Measurements from ENCODE around the gene FAM83G. TPM values are rescaled to one million over a fixed set of nuclear protein-coding genes. Genes with fewer than 3 reads are reported as not detected.
"Not testable (repeated sequence)": the region's sequence is repeated elsewhere in the genome, so short reads cannot be mapped to it uniquely, and the experiment has no call there.

Gene FAM83G
- total RNA-seq, 2 donors from 2014 or later, result 24.4 to 24.8 TPM

DNA sequence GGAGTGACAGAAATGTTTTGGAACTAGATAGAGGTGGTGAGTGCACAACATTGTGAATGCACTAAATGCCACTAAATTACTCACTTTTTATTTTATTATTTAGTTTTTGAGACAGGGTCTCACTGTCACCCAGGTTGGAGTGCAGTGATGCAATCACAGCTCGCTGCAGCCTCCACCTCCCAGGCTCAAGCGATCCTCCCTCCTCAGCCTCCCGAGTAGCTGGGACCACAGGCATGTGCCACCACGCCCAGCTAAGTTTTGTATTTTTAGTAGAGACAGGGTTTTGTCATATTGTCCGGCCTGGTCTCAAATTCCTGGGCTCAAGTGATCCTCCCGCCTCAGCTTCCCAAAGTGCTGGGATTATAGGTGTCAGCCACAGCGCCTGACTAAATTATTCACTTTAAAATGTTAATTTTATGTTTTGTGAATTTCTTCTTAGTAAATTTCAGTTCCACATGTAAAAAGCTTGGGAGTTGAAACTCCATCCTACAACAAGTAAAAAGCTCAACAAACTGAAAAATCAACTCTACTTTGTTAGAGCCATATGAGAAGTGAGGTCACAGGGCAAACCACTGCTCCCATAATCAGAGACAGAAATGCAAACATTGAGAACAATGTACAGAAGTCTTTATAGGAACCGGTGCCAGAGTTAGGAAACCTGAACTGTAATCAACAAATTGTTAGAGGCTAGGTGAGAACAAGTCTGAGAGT is 66.4 kb downstream of the FAM83G start:
- Histone ChIP-seq H3K4me3 (no peak overlapping the region), H3K27me3 (no peaks in the 10 kb centered on the region), H3K4me1 (no peaks in the 10 kb centered on the region), H3K9me3 (no peaks in the 10 kb centered on the region), H3K9ac (ENCODE audit: low read depth in 2 of 2, low read length in 2 of 2) (no peak overlapping the region), H3K27ac (no peak overlapping the region), H3K36me3 (no peaks in the 10 kb centered on the region)
- peak; percentile 38 for DNase-seq
- TF ChIP-seq, protein P1, sequence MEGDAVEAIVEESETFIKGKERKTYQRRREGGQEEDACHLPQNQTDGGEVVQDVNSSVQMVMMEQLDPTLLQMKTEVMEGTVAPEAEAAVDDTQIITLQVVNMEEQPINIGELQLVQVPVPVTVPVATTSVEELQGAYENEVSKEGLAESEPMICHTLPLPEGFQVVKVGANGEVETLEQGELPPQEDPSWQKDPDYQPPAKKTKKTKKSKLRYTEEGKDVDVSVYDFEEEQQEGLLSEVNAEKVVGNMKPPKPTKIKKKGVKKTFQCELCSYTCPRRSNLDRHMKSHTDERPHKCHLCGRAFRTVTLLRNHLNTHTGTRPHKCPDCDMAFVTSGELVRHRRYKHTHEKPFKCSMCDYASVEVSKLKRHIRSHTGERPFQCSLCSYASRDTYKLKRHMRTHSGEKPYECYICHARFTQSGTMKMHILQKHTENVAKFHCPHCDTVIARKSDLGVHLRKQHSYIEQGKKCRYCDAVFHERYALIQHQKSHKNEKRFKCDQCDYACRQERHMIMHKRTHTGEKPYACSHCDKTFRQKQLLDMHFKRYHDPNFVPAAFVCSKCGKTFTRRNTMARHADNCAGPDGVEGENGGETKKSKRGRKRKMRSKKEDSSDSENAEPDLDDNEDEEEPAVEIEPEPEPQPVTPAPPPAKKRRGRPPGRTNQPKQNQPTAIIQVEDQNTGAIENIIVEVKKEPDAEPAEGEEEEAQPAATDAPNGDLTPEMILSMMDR (IDR thresholded peaks at IDR 0.05), result no peak
- intact Hi-C loops (cut with DNase I), result no loop called here

- DNase-seq, result peak; percentile 45
- H3K27ac ChIP-seq, result no peak overlapping the region
- TF ChIP-seq, protein P1 (IDR thresholded peaks at IDR 0.05), result no peak
Measured at GRCh38 chr17:18933102-18934058, 71.2 kb downstream of the FAM83G start.

DNA sequence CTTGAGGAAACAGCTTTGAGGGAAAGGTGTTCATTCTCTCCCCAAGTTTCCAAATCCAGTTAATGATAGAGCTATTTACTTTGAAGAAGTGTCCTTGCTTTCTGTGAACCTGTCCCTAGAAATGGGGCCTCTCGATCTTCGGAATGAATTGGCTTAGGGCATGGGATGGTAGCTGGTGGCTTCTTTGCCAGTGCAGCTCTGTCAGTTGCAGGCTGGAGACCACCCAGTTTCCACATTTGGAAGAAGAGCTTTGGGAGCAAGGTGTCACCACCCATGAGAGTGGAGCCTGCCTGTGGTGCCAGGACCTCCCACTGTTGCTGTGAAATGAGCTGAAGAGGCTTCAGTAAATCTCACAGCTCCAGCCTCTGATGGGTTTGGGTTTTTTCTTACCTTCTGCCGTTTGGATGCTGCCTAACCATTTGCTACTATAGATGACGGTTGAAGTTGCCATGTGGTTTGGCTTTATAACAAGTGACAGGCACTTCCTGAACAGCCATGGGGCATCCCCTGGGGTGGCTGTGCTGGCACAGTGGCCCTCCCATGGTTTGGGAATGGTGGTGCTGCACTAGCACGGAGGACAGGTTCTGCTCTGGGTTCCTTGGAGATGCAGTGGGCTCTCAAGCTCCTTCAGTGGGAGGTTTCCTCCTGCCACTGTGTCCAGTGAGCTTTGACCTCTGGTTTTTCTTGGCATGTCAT is 72.1 kb downstream of the FAM83G start:
- no peak overlapping the region for H3K27ac ChIP-seq
- H3K9me3 ChIP-seq, result no peaks in the 10 kb centered on the region
- no peaks in the 10 kb centered on the region for H3K4me1 ChIP-seq
- TF ChIP-seq, protein P1 (IDR thresholded peaks at IDR 0.05), result no peak
- H3K4me3 ChIP-seq, result no peak overlapping the region
- no peaks in the 10 kb centered on the region for H3K27me3 ChIP-seq
- no peak for DNase-seq
- no peaks in the 10 kb centered on the region for H3K36me3 ChIP-seq
- H3K9ac ChIP-seq (ENCODE audit: low read depth in 2 of 2, low read length in 2 of 2), result no peak overlapping the region
- intact Hi-C loops (cut with DNase I), result no loop called here

More at GRCh38 chr17:18933102-18934058, 71.2 kb downstream of the FAM83G start:
- H3K36me3 ChIP-seq, result no peaks in the 10 kb centered on the region
- H3K9me3 ChIP-seq, result no peaks in the 10 kb centered on the region
- no peaks in the 10 kb centered on the region for H3K4me1 ChIP-seq
- H3K4me3 ChIP-seq, result no peak overlapping the region
- no peaks in the 10 kb centered on the region for H3K27me3 ChIP-seq
- intact Hi-C loops (cut with DNase I), result no loop called here
- H3K9ac ChIP-seq (ENCODE audit: low read depth in 2 of 2, low read length in 2 of 2), result no peak overlapping the region

DNA sequence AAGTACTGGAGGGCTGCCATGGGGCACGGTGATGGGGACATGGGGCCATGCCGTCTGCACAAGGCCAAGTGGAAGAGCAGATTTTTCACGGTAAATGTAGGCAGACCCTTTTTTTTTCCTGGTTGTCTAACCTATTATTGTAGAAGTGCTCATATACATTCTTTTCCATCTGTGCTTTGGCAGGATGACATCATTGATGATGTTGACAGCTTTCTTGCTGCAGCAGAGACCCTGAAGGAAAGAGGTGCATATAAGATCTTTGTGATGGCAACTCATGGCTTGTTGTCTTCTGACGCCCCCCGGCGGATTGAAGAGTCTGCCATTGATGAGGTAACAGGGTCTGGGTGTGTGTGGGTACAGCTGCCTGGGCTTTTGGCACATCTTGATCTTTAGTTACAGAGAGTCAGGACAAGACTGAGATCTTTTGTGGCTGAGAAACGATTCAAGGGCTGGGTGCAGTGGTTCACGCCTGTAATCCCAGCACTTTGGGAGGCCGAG is 75.9 kb downstream of the FAM83G start:
- H3K4me3 ChIP-seq, result no peak overlapping the region
- no peaks in the 10 kb centered on the region for H3K27me3 ChIP-seq
- no peaks in the 10 kb centered on the region for H3K36me3 ChIP-seq
- no peak overlapping the region for H3K27ac ChIP-seq
- no peak for DNase-seq
- H3K4me1 ChIP-seq, result no peaks in the 10 kb centered on the region
- intact Hi-C loops (cut with DNase I), result no loop called here
- no peak overlapping the region for H3K9ac ChIP-seq (ENCODE audit: low read depth in 2 of 2, low read length in 2 of 2)
- TF ChIP-seq, protein P1 (IDR thresholded peaks at IDR 0.05), result no peak
- no peaks in the 10 kb centered on the region for H3K9me3 ChIP-seq

GRCh38 chr17:18925187-18925586 is 79.4 kb downstream of the FAM83G start:
- no peak overlapping the region for H3K4me3 ChIP-seq
- no peaks in the 10 kb centered on the region for H3K27me3 ChIP-seq
- H3K9me3 ChIP-seq, result no peaks in the 10 kb centered on the region
- H3K4me1 ChIP-seq, result no peaks in the 10 kb centered on the region
- no peak overlapping the region for H3K9ac ChIP-seq (ENCODE audit: low read depth in 2 of 2, low read length in 2 of 2)
- TF ChIP-seq, protein P1 (IDR thresholded peaks at IDR 0.05), result no peak
- no peaks in the 10 kb centered on the region for H3K36me3 ChIP-seq
- intact Hi-C loops (cut with DNase I), result no loop called here
- DNase-seq, result no peak
- no peak overlapping the region for H3K27ac ChIP-seq

DNA sequence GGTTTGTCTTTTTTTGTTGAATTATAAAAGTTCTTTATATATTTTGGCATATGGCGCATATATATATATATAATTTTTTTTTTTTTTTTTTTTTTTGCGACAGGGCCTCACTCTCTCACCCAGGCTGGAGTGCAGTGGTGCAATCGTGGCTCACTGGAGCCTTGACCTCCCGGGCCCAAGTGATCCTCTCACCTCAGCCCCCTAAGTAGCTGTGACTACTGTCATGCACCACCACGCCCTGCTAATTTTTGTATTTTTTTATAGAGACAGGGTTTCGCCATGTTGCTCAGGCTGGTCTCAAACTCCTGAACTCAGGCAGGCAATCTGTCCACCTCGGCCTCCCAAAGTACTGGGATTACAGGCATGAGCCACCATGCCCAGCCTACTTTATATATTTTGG is 82.0 kb downstream of the FAM83G start:
- intact Hi-C loops (cut with DNase I); H3K36me3 ChIP-seq; H3K9me3 ChIP-seq; H3K4me3 ChIP-seq; H3K4me1 ChIP-seq; DNase-seq; H3K27me3 ChIP-seq; H3K9ac ChIP-seq (ENCODE audit: low read depth in 2 of 2, low read length in 2 of 2): not testable (repeated sequence)
- H3K27ac ChIP-seq, result peak overlapping the region; percentile 46
